GM23338 (cell line): ENCODE results near the gene ZNF578.

Experiments
- CREB1 ChIP-seq: fragments of 250-450 bp; sonication (Bioruptor Pico); IDR thresholded peaks from 2 replicates; pipeline ENCODE4 v1.5.0; 2020; ENCODE audit warnings: low read depth, mild to moderate bottlenecking, moderate library complexity
- CTCF ChIP-seq, 2 experiments: fragments of 200-600 bp in 1 of 2; sonication (generic) in 1 of 2; conservative IDR thresholded peaks; 2 replicates each; pipeline versions ENCODE4 v1.5.1 to v1.6.1; 2016 to 2017; ENCODE audit warnings: antibody characterized with exemption in 2 of 2, low read depth in 2 of 2, mild to moderate bottlenecking in 2 of 2, moderate library complexity in 1 of 2
- EZH2 ChIP-seq: fragments of 200-600 bp; sonication (generic); IDR thresholded peaks from one replicate; pipeline ENCODE4 v1.8.0; 2017; ENCODE audit warnings: antibody characterized with exemption, mild to moderate bottlenecking, low read depth; ENCODE audit not compliant: unreplicated experiment
- EZH2phosphoT487 ChIP-seq: fragments of 200-600 bp; sonication (generic); IDR thresholded peaks from one replicate; pipeline ENCODE4 v1.8.1; 2018; ENCODE audit warnings: antibody characterized with exemption; ENCODE audit not compliant: unreplicated experiment
- JUNB ChIP-seq: IDR thresholded peaks from one replicate; pipeline ENCODE4 v1.6.1; 2016; ENCODE audit warnings: antibody characterized with exemption; ENCODE audit not compliant: unreplicated experiment
- POLR2AphosphoS5 ChIP-seq: IDR thresholded peaks from 2 replicates; pipeline ENCODE4 v1.6.1; 2016; ENCODE audit warnings: antibody characterized with exemption, low read depth
- REST ChIP-seq: IDR thresholded peaks from one replicate; pipeline ENCODE4 v1.6.1; 2018; ENCODE audit warnings: antibody characterized with exemption; ENCODE audit not compliant: unreplicated experiment
- STAT1 ChIP-seq: IDR thresholded peaks from one replicate; pipeline ENCODE4 v1.6.1; 2016; ENCODE audit warnings: antibody characterized with exemption; ENCODE audit not compliant: unreplicated experiment
- ZNF114 ChIP-seq: fragments of 250-450 bp; sonication (Bioruptor Pico); IDR thresholded peaks from 2 replicates; pipeline ENCODE4 v1.5.0; 2020; ENCODE audit warnings: mild to moderate bottlenecking, moderate library complexity
- ZNF331 ChIP-seq: fragments of 250-450 bp; sonication (Bioruptor Pico); IDR thresholded peaks from 2 replicates; pipeline ENCODE4 v1.5.0; 2020; ENCODE audit warnings: low read depth, mild to moderate bottlenecking, moderate library complexity
- ZNF462 ChIP-seq: fragments of 250-450 bp; sonication (Bioruptor Pico); IDR thresholded peaks from 2 replicates; pipeline ENCODE4 v1.5.0; 2020; ENCODE audit warnings: mild to moderate bottlenecking, moderate library complexity

- TF ChIP-seq CTCF (conservative IDR thresholded peaks at IDR 0.05; ENCODE audit: low read depth in 2 of 2) (no peak), ZNF462 (CRISPR knock-in tag) (no peak), JUNB (no peak), EZH2 (no peak), POLR2AphosphoS5 (no peak), EZH2phosphoT487 (no peak), CREB1 (CRISPR knock-in tag) (no peak), REST (no peak), ZNF331 (no peak), ZNF114 (CRISPR knock-in tag) (no peak), STAT1 (no peak)
Observed at GRCh38 chr19:52554216-52554971, 101.0 kb downstream of the ZNF578 start.
